SK-N-SH (cell line): ENCODE results near the gene ASB5. TPM values are rescaled to one million over a fixed set of nuclear protein-coding genes. Genes with fewer than 3 reads are reported as not detected.

Source experiments
- CTCF ChIA-PET: fragments of 300-600, 350-600 bp; formaldehyde crosslinking; extraction: SDS; loops from one replicate; lab custom pipeline; 2021; lab: Yijun Ruan, JAX
- POLR2A ChIA-PET: fragments of 350-600 bp; sonication (Branson Sonifier 250); formaldehyde crosslinking; extraction: SDS; loops from one replicate; lab custom pipeline; 2020; ENCODE audit warnings: antibody characterized with exemption, inconsistent platforms; lab: Yijun Ruan, JAX
- DNase-seq: peaks from one replicate; pipeline ENCODE4 v3.0.0; 2012
- H2AFZ ChIP-seq: fragments of 200-600 bp; sonication (generic); 2 replicates; pipeline ENCODE4 v1.8.1; 2016; ENCODE audit warnings: antibody characterized with exemption, mild to moderate bottlenecking, low read depth
- H3F3A ChIP-seq: fragments of 200-600 bp; sonication (generic); replicated peaks from 2 replicates; pipeline ENCODE3; 2016; ENCODE audit warnings: antibody characterized with exemption, mild to moderate bottlenecking; ENCODE audit not compliant: insufficient read depth
- H3K27ac ChIP-seq, 2 experiments: fragments of 200-500 bp in 1 of 2; fragments of 200-600 bp in 1 of 2; sonication (Bioruptor generic) in 1 of 2; sonication (generic), shearing (Covaris generic) in 1 of 2; 2 replicates each; pipeline versions ENCODE4 v1.5.1 to v1.6.1; 2014 to 2016; ENCODE audit warnings: low read depth in 2 of 2, inconsistent platforms in 1 of 2, low read length in 1 of 2, mild to moderate bottlenecking in 1 of 2, mixed read lengths in 1 of 2
- H3K27me3 ChIP-seq: fragments of 200-600 bp; sonication (generic), shearing (Covaris generic); 2 replicates; pipeline ENCODE4 v1.6.1; 2016; ENCODE audit warnings: mixed run types; ENCODE audit not compliant: insufficient read depth
- H3K36me3 ChIP-seq, 2 experiments: fragments of 200-500 bp in 1 of 2; fragments of 200-600 bp in 1 of 2; sonication (Bioruptor generic) in 1 of 2; sonication (generic) in 1 of 2; replicated peaks in 1 of 2; 2 replicates each; pipeline versions ENCODE3 to v1.5.1; 2014 to 2016; ENCODE audit warnings: low read length in 1 of 2, mild to moderate bottlenecking in 1 of 2; ENCODE audit not compliant: insufficient read depth in 2 of 2, control insufficient read depth in 1 of 2
- H3K4me1 ChIP-seq, 2 experiments: fragments of 200-500 bp in 1 of 2; fragments of 200-600 bp in 1 of 2; sonication (Bioruptor generic) in 1 of 2; sonication (generic), shearing (Covaris generic) in 1 of 2; 2 replicates each; pipeline versions ENCODE4 v1.5.1 to v1.6.1; 2014 to 2016; ENCODE audit warnings: low read depth in 1 of 2, low read length in 1 of 2, mixed run types in 1 of 2; ENCODE audit not compliant: insufficient read depth in 2 of 2, control insufficient read depth in 1 of 2
- H3K4me2 ChIP-seq: fragments of 200-600 bp; sonication (generic), shearing (Covaris generic); 2 replicates; pipeline ENCODE4 v1.6.1; 2017; ENCODE audit warnings: mixed run types
- H3K4me3 ChIP-seq, 2 experiments: fragments of 200-500 bp in 1 of 2; fragments of 200-600 bp in 1 of 2; sonication (Bioruptor generic) in 1 of 2; sonication (generic), shearing (Covaris generic) in 1 of 2; 2 replicates each; pipeline versions ENCODE4 v1.5.1 to v1.8.1; 2014 to 2016; ENCODE audit warnings: low read depth in 2 of 2, inconsistent platforms in 1 of 2, low read length in 1 of 2, mild to moderate bottlenecking in 1 of 2, mixed read lengths in 1 of 2, moderate library complexity in 1 of 2
- H3K79me2 ChIP-seq: fragments of 200-600 bp; sonication (generic); 2 replicates; pipeline ENCODE4 v1.8.1; 2017; ENCODE audit warnings: mild to moderate bottlenecking; ENCODE audit not compliant: insufficient read depth
- H3K9ac ChIP-seq: fragments of 200-600 bp; sonication (generic); 2 replicates; pipeline ENCODE4 v1.6.1; 2017; ENCODE audit warnings: mixed run types
- H3K9me2 ChIP-seq: fragments of 200-600 bp; sonication (generic); 2 replicates; pipeline ENCODE4 v1.6.1; 2017; ENCODE audit warnings: mixed run types
- H3K9me3 ChIP-seq: fragments of 200-600 bp; sonication (generic); 2 replicates; pipeline ENCODE4 v1.6.1; 2017; ENCODE audit warnings: mixed run types, mild to moderate bottlenecking, moderate library complexity
- H4K20me1 ChIP-seq: fragments of 200-600 bp; sonication (generic); 2 replicates; pipeline ENCODE4 v1.6.1; 2017; ENCODE audit warnings: mild to moderate bottlenecking, mixed run types; ENCODE audit not compliant: insufficient read depth
- EP300 ChIP-seq, 2 experiments: IDR thresholded peaks; 2 replicates each; pipeline versions ENCODE4 v1.4.0 to v1.6.1; 2012; ENCODE audit warnings: borderline replicate concordance in 1 of 2, low read depth in 1 of 2, low read length in 1 of 2
- EZH2phosphoT487 ChIP-seq: fragments of 200-600 bp; sonication (generic); IDR thresholded peaks from 2 replicates; pipeline ENCODE4 v1.6.1; 2017; ENCODE audit warnings: low read depth, mixed run types, mild to moderate bottlenecking, antibody characterized with exemption, moderate library complexity, borderline replicate concordance
- FOSL2 ChIP-seq: IDR thresholded peaks from 2 replicates; pipeline ENCODE4 v1.4.0; 2012; ENCODE audit warnings: low read depth, mild to moderate bottlenecking, moderate library complexity, borderline replicate concordance
- FOXJ3 ChIP-seq: sonication (generic); formaldehyde crosslinking; IDR thresholded peaks from 2 replicates; pipeline ENCODE4 v1.5.1; 2020; ENCODE audit warnings: mild to moderate bottlenecking, missing genetic modification reagents
- GABPA ChIP-seq: IDR thresholded peaks from 2 replicates; pipeline ENCODE4 v1.4.0; 2012; ENCODE audit warnings: low read depth, mild to moderate bottlenecking
- GATA2 ChIP-seq: sonication (generic); formaldehyde crosslinking; IDR thresholded peaks from 2 replicates; pipeline ENCODE4 v1.5.0; 2020; ENCODE audit warnings: mild to moderate bottlenecking, missing genetic modification reagents
- MEF2A ChIP-seq: IDR thresholded peaks from 2 replicates; pipeline ENCODE4 v1.4.0; 2012; ENCODE audit warnings: low read depth, borderline replicate concordance
- NFIC ChIP-seq: IDR thresholded peaks from 2 replicates; pipeline ENCODE4 v1.4.0; 2012; ENCODE audit warnings: borderline replicate concordance
- NRF1 ChIP-seq: IDR thresholded peaks from 2 replicates; pipeline ENCODE4 v1.6.1; 2012; ENCODE audit warnings: low read depth, mild to moderate bottlenecking, low read length
- RAD21 ChIP-seq: IDR thresholded peaks from 2 replicates; pipeline ENCODE4 v1.6.1; 2012; ENCODE audit warnings: mild to moderate bottlenecking, low read length
- SIN3A ChIP-seq: IDR thresholded peaks from 2 replicates; pipeline ENCODE4 v1.6.1; 2012; ENCODE audit warnings: low read depth, mild to moderate bottlenecking, low read length, moderate library complexity, borderline replicate concordance
- TAF1 ChIP-seq: IDR thresholded peaks from 2 replicates; pipeline ENCODE4 v1.6.1; 2012; ENCODE audit warnings: low read depth, mild to moderate bottlenecking, low read length, moderate library complexity, borderline replicate concordance
- TEAD4 ChIP-seq: IDR thresholded peaks from 2 replicates; pipeline ENCODE4 v1.4.0; 2012; ENCODE audit warnings: mild to moderate bottlenecking, borderline replicate concordance; ENCODE audit not compliant: insufficient read depth
- YY1 ChIP-seq: IDR thresholded peaks from 2 replicates; pipeline ENCODE4 v1.4.0; 2012; ENCODE audit warnings: low read depth, mild to moderate bottlenecking
- WGBS: methylation state at CpG from one replicate; pipeline ENCODE4 v1.1.6; 2017; ENCODE audit warnings: low lambda C conversion rate; 5-methylcytosine and 5-hydroxymethylcytosine counted together
- polyA plus RNA-seq, 3 experiments: library from polyadenylated mRNA; depleted of rRNA; stranded (reverse); fragments of >200 nt; gene quantifications; 2 replicates each; pipeline ENCODE4 v1.2.3, GENCODE V29; 2012
- TF ChIP-seq, protein P1 (sequence below): fragments of 150-350 bp; IDR thresholded peaks from 2 replicates; pipeline ENCODE4 v1.6.1; 2017; ENCODE audit warnings: antibody characterized with exemption, low read length, low read depth, borderline replicate concordance
- TF ChIP-seq, protein P2 (sequence below): fragments of 150-350 bp; IDR thresholded peaks from 2 replicates; pipeline ENCODE4 v1.6.1; 2016; ENCODE audit warnings: mild to moderate bottlenecking, low read depth, low read length
- TF ChIP-seq, protein P3 (sequence below): fragments of 200-600 bp; sonication (generic); IDR thresholded peaks from 2 replicates; pipeline ENCODE4 v1.6.1; 2017; ENCODE audit warnings: antibody characterized with exemption, mild to moderate bottlenecking, moderate library complexity
- TF ChIP-seq, protein P4 (sequence below): IDR thresholded peaks from 2 replicates; pipeline ENCODE4; 2012

The ASB5 gene
- polyA plus RNA-seq, 1 of the 3 experiments (the other 2 are of a cell fraction), result 0.13 TPM

DNA sequence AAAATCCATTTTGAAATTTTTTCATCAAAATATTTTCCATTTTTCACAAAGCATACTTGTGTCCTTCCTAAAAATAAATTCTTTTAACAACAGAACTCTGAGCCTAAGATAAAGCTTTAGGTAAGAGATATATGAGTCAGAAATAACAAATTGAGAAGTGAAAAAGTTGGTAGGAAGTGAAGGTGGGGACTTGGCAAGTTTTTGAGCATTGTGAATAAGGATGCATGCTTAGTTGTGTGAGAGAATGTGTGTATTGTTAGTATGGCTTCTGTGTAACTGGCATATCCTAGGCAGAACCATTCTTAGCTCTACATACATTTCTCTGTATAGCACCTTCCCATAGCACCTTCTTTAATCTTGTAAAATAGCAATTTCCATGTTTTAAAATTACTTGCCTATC, 6.8 kb downstream of the ASB5 start:
- Histone ChIP-seq H3K4me1 (peaks cover 0 to 19% of the 10 kb centered on the region in 2 experiments; a peak in 3 of 4 replicates), H3K4me3 (no peak overlapping the region), H3K9ac (no peak overlapping the region), H2AFZ (no peak overlapping the region), H4K20me1 (no peaks in the 10 kb centered on the region), H3K9me2 (no peaks in the 10 kb centered on the region), H3K9me3 (no peaks in the 10 kb centered on the region), H3F3A (peaks cover 11% of the 10 kb centered on the region), H3K4me2 (no peak overlapping the region), H3K27me3 (no peaks in the 10 kb centered on the region), H3K36me3 (no peaks in the 10 kb centered on the region), H3K27ac (no peak overlapping the region), H3K79me2 (no peaks in the 10 kb centered on the region)
- no peak for DNase-seq
- ChIA-PET CTCF (no interaction called here), POLR2A (no interaction called here)
- TF ChIP-seq NRF1, result no peak
- TF ChIP-seq GABPA, result no peak
- no peak for TF ChIP-seq TAF1
- TF ChIP-seq, protein P1, sequence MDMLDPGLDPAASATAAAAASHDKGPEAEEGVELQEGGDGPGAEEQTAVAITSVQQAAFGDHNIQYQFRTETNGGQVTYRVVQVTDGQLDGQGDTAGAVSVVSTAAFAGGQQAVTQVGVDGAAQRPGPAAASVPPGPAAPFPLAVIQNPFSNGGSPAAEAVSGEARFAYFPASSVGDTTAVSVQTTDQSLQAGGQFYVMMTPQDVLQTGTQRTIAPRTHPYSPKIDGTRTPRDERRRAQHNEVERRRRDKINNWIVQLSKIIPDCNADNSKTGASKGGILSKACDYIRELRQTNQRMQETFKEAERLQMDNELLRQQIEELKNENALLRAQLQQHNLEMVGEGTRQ, result no peak
- TF ChIP-seq TEAD4, result no peak
- no peak for TF ChIP-seq SIN3A
- no peak for TF ChIP-seq EP300 (IDR thresholded peaks at IDR 0.05; ENCODE audit: borderline replicate concordance in 1 of 2, low read depth in 1 of 2, low read length in 1 of 2)
- TF ChIP-seq MEF2A, result no peak

DNA sequence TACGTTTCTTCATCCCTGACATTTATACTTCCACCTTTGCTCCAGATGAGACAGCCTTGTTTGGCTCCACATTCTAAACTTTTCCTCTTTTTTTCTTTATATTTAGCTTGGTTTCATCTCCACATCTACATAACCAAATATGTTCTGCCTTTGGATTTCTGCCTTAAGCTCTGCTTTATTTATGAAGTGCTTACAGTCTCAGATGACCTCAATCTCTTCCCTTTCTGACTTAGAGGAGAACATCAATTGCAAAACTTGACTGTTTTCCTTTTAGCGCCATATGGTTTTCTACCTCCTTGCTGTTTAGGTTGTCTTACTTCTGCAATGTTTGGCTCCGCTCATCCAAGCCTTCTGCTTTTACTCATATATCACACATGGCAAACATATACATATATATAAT, 7.5 kb downstream of the ASB5 start:
- no peaks in the 10 kb centered on the region for H3K27me3 ChIP-seq
- CTCF ChIA-PET, result no interaction called here
- peaks cover 18% of the 10 kb centered on the region for H3F3A ChIP-seq
- H2AFZ ChIP-seq, result no peak overlapping the region
- H3K79me2 ChIP-seq, result no peaks in the 10 kb centered on the region
- no peak overlapping the region for H3K9ac ChIP-seq
- H4K20me1 ChIP-seq, result no peaks in the 10 kb centered on the region
- POLR2A ChIA-PET, result no interaction called here
- no peak overlapping the region for H3K27ac ChIP-seq
- DNase-seq, result no peak
- no peak for TF ChIP-seq NFIC
- TF ChIP-seq, protein P2, sequence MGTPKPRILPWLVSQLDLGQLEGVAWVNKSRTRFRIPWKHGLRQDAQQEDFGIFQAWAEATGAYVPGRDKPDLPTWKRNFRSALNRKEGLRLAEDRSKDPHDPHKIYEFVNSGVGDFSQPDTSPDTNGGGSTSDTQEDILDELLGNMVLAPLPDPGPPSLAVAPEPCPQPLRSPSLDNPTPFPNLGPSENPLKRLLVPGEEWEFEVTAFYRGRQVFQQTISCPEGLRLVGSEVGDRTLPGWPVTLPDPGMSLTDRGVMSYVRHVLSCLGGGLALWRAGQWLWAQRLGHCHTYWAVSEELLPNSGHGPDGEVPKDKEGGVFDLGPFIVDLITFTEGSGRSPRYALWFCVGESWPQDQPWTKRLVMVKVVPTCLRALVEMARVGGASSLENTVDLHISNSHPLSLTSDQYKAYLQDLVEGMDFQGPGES, result no peak
- no peak for TF ChIP-seq FOSL2
- TF ChIP-seq, protein P3, sequence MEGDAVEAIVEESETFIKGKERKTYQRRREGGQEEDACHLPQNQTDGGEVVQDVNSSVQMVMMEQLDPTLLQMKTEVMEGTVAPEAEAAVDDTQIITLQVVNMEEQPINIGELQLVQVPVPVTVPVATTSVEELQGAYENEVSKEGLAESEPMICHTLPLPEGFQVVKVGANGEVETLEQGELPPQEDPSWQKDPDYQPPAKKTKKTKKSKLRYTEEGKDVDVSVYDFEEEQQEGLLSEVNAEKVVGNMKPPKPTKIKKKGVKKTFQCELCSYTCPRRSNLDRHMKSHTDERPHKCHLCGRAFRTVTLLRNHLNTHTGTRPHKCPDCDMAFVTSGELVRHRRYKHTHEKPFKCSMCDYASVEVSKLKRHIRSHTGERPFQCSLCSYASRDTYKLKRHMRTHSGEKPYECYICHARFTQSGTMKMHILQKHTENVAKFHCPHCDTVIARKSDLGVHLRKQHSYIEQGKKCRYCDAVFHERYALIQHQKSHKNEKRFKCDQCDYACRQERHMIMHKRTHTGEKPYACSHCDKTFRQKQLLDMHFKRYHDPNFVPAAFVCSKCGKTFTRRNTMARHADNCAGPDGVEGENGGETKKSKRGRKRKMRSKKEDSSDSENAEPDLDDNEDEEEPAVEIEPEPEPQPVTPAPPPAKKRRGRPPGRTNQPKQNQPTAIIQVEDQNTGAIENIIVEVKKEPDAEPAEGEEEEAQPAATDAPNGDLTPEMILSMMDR, result no peak
- TF ChIP-seq FOXJ3, result no peak
- TF ChIP-seq, protein P4, sequence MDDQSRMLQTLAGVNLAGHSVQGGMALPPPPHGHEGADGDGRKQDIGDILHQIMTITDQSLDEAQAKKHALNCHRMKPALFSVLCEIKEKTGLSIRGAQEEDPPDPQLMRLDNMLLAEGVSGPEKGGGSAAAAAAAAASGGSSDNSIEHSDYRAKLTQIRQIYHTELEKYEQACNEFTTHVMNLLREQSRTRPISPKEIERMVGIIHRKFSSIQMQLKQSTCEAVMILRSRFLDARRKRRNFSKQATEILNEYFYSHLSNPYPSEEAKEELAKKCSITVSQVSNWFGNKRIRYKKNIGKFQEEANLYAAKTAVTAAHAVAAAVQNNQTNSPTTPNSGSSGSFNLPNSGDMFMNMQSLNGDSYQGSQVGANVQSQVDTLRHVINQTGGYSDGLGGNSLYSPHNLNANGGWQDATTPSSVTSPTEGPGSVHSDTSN, result no peak
- no peak for TF ChIP-seq TEAD4
- TF ChIP-seq EP300 (IDR thresholded peaks at IDR 0.05; ENCODE audit: borderline replicate concordance in 1 of 2, low read depth in 1 of 2, low read length in 1 of 2), result no peak
- no peak for TF ChIP-seq SIN3A
- no peak for TF ChIP-seq RAD21
- no peak for TF ChIP-seq GATA2 (CRISPR knock-in tag)
- TF ChIP-seq EZH2phosphoT487, result no peak
- no peak for TF ChIP-seq YY1
- TF ChIP-seq, all 33 proteins: peak for 0
- Histone ChIP-seq H3K4me1 (peaks cover 0 to 23% of the 10 kb centered on the region in 2 experiments; a peak in 3 of 4 replicates), H3K9me3 (no peaks in the 10 kb centered on the region), H3K4me2 (no peak overlapping the region), H3K9me2 (no peaks in the 10 kb centered on the region), H3K4me3 (no peak overlapping the region), H3K36me3 (no peaks in the 10 kb centered on the region)
- WGBS, result 98% methylated on average over 3 of the region's 3 CpGs
